HG02759 (cell line): ENCODE measurements around the gene AHCYL1.
A peak's percentile ranks its signal among the peaks of the same experiment; 100 is the strongest.

ENCODE experiments used
- ATAC-seq: cut with Tn5 transposase; IDR thresholded peaks from one replicate; pipeline ENCODE4 v1.9.1; 2021; ENCODE audit warnings: mild to moderate bottlenecking, moderate library complexity; ENCODE audit not compliant: unreplicated experiment

AHCYL1 gene

DNA sequence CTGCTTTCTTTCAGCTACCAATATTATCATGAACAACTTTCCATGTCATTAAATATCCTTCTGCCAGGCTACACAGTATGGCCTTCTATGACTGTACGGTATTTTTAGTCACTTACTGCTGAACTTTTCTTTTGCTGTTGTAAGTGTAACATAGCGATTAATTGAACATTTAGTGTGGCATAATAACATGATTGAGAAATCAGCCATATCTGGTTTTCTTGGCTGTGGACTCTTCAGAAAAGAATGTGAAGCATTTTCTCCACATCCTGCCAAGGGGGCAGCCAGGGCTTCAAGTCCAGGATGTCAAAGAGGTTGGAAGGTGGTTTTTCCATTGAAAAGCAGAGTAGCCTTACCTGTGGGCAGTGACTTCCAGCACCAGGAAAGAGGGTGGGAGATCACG is 8.8 kb upstream of the AHCYL1 start:
- ATAC-seq, result no peak

- no peak for ATAC-seq
Measured at GRCh38 chr1:109976762-109977161, 7.8 kb upstream of the AHCYL1 start.

DNA sequence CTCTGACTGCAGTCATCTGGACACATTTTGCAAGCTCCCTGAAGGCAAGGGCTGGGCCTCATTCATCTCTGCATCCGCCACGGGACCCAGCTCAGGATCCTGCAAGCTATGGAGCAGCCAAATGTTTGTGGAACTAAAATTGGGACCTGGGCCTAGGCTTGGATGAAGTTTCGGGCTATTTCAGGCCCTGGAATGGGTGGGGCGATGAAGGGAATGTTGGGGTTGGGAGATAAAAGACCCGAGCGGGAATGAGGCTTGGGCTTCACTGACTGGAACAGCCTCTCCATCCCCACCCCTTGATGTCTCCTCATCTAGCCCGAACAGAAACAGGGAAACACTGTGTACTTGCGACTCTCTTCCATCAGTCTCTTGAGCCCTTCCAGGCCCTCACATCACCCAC is 7.3 kb upstream of the AHCYL1 start:
- no peak for ATAC-seq

GRCh38 chr1:109977657-109978378 is 6.7 kb upstream of the AHCYL1 start:
- ATAC-seq, result no peak

DNA sequence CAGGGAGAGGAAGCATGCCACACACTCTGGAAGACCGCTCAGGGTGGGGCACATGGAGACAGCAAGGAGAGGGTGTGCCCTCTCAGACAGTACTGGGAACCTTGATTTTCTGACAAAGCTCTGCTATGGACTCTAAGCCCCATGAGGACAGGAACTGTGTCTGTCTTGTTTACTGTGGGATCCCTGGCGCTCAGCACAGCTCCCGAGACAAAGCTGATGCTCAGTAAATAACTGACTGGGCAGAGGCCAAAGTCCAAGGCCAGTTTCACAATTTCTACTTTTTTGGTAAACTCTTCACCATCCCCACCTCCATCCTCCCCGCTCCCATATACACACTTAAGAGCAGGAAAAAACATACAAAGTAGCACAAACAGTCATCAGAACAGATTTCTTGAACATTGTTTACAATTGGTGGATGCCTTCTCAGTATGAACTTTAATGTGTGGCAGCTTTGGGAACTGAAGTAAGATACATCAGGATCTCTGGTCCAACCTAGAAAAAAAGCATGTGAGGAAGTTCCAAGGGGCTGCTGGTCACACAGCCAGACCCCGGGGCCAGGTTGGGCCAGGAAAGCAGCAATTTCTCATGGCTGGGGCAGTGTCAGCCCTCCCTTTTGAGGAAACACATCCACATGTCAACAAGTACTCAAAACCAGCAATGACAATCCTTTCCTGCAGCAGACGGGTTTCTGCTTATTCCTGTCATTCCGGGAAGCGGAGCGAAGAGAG is 5.6 kb upstream of the AHCYL1 start:
- no peak for ATAC-seq

GRCh38 chr1:109979489-109980091 is 5.0 kb upstream of the AHCYL1 start:
- no peak for ATAC-seq

- ATAC-seq, result no peak
Measured at GRCh38 chr1:109980324-109981003, 4.1 kb upstream of the AHCYL1 start.

GRCh38 chr1:109981004-109981335 is 3.6 kb upstream of the AHCYL1 start:
- no peak for ATAC-seq

DNA sequence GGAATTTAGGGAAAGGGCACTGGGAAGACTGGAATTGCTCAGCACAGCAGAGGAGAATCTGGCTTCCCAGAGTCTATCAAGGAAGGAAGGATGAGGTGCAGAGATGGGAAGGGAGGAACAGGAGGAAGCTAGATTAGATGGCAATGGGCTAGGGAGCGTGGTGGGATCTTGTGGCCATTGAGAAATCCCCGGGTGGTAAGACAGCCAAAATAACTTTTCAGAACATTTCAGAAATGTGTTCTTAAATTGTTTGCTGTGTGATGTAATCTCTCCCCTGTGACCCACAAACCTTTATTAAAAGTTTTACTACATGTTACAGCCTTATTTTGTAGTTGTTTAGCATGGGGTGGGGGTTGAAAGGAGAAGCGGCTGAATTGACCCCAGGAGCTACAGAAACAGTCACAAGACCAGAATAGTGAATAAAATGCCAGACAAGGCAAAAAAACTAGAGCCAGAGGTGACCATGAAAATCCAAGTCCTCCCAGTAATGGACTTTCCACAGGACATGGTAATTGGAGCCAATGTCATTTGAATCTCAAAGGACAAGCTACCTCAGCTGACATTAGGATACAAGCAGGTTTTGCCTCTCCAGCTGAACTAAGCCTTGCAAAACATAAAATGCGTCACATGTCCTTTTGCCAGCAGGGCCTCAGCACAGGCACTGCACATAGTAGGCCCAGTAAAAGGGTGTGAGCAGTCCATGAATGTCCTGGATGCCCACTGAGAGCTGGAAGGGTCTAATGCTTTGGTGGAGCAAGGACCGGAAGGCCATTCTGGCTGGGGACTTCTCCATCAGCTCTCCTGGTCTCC is 980 bp upstream of the AHCYL1 start:
- peak; percentile 1 for ATAC-seq

- no peak for ATAC-seq
Measured at GRCh38 chr1:109984190-109984455, 442 bp upstream of the AHCYL1 start.

GRCh38 chr1:109985247-109986053 is 885 bp downstream of the AHCYL1 start:
- ATAC-seq, result no peak

DNA sequence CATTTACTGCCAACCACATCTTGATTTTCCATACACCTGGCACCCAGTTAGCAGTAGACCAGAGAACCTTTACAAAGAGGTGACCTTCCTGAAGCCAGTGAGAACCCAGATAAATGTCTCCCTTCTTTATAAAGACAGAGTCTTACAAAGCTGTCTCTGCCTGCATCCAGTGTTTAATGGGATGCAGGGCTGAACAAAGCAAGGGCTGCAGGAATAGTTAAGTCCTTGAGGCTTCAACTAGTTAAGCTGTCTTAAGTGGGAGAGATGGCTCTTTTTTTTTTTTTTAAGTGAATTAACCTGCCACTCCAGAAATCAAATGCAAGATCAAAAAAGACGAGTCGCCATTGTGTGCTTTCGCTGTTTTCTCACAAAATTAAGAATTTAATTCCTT is 1.5 kb downstream of the AHCYL1 start:
- ATAC-seq, result no peak

- no peak for ATAC-seq
Measured at GRCh38 chr1:109988349-109988914, 3.9 kb downstream of the AHCYL1 start.

DNA sequence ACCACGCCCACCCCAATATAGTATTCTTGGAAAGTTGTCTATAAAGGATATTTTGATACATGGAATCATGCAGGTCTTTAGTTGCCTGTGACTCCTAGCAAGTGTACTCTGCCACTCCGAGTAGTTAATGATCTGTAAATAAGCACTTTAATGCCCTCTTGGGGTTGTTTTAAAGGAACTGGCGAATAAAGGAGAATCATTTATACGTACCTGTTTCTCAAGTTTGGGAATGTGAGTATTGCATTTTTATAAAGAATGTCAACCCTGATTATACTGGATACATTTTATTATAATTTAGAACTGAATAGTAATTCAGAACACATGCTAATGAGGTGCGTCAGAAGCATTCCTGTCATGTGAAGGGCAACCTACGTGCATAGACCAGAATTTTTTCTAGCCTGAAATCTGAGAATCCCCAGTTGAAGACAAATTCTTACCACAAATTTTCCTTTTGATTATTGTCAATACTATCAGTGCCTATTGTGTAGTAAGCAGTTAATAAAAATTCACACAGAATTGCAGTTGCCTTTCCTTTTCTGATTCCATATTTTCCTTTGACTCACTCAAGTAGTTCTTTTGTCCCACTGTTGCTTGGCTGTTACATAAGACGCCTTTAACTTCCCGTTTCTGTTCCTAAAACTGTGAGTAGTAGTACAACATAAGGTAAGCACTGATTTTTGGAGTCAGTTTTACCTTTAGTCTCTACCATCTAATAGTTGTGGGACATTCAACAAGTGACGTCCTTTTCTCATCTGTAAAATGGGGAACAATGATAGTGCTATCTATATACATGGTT is 5.1 kb downstream of the AHCYL1 start:
- no peak for ATAC-seq

DNA sequence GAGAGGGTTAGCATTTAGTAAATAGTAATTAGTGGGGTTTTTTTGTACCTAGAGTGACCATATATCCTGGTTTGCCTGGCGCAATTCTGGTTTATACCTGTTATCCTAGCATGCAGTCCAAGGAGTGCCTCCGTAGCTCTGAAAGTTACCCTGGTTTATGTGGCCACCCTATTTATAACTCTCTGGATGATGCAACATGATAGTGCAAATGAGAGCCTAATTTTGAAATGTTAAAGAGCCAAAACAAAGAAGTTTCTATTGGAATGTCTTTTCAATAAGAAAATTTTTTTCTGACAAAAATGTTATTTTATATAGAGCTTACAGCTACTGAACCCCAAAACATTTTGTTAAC is 5.7 kb downstream of the AHCYL1 start:
- ATAC-seq, result no peak

GRCh38 chr1:109991400-109991925 is 6.9 kb downstream of the AHCYL1 start:
- no peak for ATAC-seq

DNA sequence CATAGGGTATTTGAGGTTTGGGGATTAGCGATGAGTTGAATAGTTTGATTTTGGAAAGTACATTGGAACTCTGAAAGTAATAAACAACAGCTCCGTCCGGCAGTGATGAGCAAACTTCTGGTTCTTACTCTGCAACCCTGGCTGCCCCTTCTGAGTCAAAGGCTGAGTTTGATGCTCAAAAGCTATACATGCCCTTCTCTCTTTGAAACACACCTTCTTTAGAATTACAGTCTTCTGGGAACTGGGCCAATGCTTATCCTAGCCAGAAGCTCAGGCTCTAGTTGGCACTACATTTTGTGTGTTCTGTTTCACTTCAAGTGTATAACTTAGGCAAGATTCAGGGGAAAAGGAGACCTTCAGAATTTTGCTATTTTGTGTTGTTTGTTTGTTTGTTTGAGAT is 9.3 kb downstream of the AHCYL1 start:
- ATAC-seq, result no peak

GRCh38 chr1:109994654-109995053 is 10.1 kb downstream of the AHCYL1 start:
- ATAC-seq, result no peak

- ATAC-seq, result no peak
Measured at GRCh38 chr1:109995536-109995935, 11.0 kb downstream of the AHCYL1 start.
